ENCODE results near the gene EVPL. TPM values are rescaled to one million over a fixed set of nuclear protein-coding genes. Genes with fewer than 3 reads are reported as not detected.

The EVPL gene
- total and polyA plus RNA-seq, 2 experiments from 2014 or later, result 2.0 to 2.7 TPM

GRCh38 chr17:76050538-76051467 is 23.7 kb upstream of the EVPL start:
- no peak for TF ChIP-seq EZH2phosphoT487 (IDR thresholded peaks at IDR 0.05; ENCODE audit: low read depth, severe bottlenecking, unreplicated experiment)
- TF ChIP-seq CTCF (IDR thresholded peaks at IDR 0.05; ENCODE audit: poor library complexity), result no peak
- no peak for TF ChIP-seq EZH2 (IDR thresholded peaks at IDR 0.05; ENCODE audit: borderline replicate concordance)
- H3K9me2 ChIP-seq (replicated peaks; ENCODE audit: insufficient read depth), result no peaks in the 10 kb centered on the region
- H3K36me3 ChIP-seq (replicated peaks; ENCODE audit: insufficient read depth, low read depth), result no peaks in the 10 kb centered on the region
- no peak for DNase-seq (ENCODE audit: low spot score)
- H2AFZ ChIP-seq, result no peak overlapping the region
- H3K79me2 ChIP-seq, result peaks cover 13% of the 10 kb centered on the region
- H3K4me3 ChIP-seq, result no peak overlapping the region
- no peaks in the 10 kb centered on the region for H3K4me1 ChIP-seq (ENCODE audit: insufficient read depth)
- peak overlapping the region; percentile 26 for H3K27ac ChIP-seq
- no peaks in the 10 kb centered on the region for H3K9me3 ChIP-seq (ENCODE audit: low read depth)
- no peak overlapping the region for H3K4me2 ChIP-seq
- 92% methylated on average over 11 of the region's 11 CpGs for WGBS (ENCODE audit: low lambda C conversion rate, missing lambda C conversion rate)
- H3K27me3 ChIP-seq, result no peaks in the 10 kb centered on the region
- no peaks in the 10 kb centered on the region for H4K20me1 ChIP-seq (ENCODE audit: insufficient read depth, poor library complexity, severe bottlenecking)

- peaks cover 10% of the 10 kb centered on the region for H3K79me2 ChIP-seq
- no peaks in the 10 kb centered on the region for H3K36me3 ChIP-seq (replicated peaks; ENCODE audit: insufficient read depth, low read depth)
- no peak overlapping the region for H3K27ac ChIP-seq
- H2AFZ ChIP-seq, result no peak overlapping the region
- no peaks in the 10 kb centered on the region for H3K9me3 ChIP-seq (ENCODE audit: low read depth)
- H3K4me3 ChIP-seq, result no peak overlapping the region
- H3K27me3 ChIP-seq, result no peaks in the 10 kb centered on the region
- 97% methylated on average over 15 of the region's 15 CpGs for WGBS (ENCODE audit: low lambda C conversion rate, missing lambda C conversion rate)
- H4K20me1 ChIP-seq (ENCODE audit: insufficient read depth, poor library complexity, severe bottlenecking), result no peaks in the 10 kb centered on the region
- TF ChIP-seq CTCF (IDR thresholded peaks at IDR 0.05; ENCODE audit: poor library complexity) (no peak), EZH2 (IDR thresholded peaks at IDR 0.05; ENCODE audit: borderline replicate concordance) (no peak), EZH2phosphoT487 (IDR thresholded peaks at IDR 0.05; ENCODE audit: low read depth, severe bottlenecking, unreplicated experiment) (no peak)
- H3K9me2 ChIP-seq (replicated peaks; ENCODE audit: insufficient read depth), result no peaks in the 10 kb centered on the region
- no peaks in the 10 kb centered on the region for H3K4me1 ChIP-seq (ENCODE audit: insufficient read depth)
- DNase-seq (ENCODE audit: low spot score), result no peak
- H3K4me2 ChIP-seq, result no peak overlapping the region
Measured at GRCh38 chr17:76049836-76050537, 22.9 kb upstream of the EVPL start.

GRCh38 chr17:76049239-76049638 is 22.1 kb upstream of the EVPL start:
- H3K27ac ChIP-seq, result no peak overlapping the region
- no peak for TF ChIP-seq EZH2phosphoT487 (IDR thresholded peaks at IDR 0.05; ENCODE audit: low read depth, severe bottlenecking, unreplicated experiment)
- no peak for TF ChIP-seq CTCF (IDR thresholded peaks at IDR 0.05; ENCODE audit: poor library complexity)
- no peak for TF ChIP-seq EZH2 (IDR thresholded peaks at IDR 0.05; ENCODE audit: borderline replicate concordance)

More at GRCh38 chr17:76049239-76049638, 22.1 kb upstream of the EVPL start:
- WGBS (ENCODE audit: low lambda C conversion rate, missing lambda C conversion rate), result 97% methylated on average over 3 of the region's 3 CpGs
- Histone ChIP-seq H3K9me3 (ENCODE audit: low read depth) (no peaks in the 10 kb centered on the region), H3K4me1 (ENCODE audit: insufficient read depth) (no peaks in the 10 kb centered on the region), H3K79me2 (peaks cover 10% of the 10 kb centered on the region), H3K9me2 (replicated peaks; ENCODE audit: insufficient read depth) (no peaks in the 10 kb centered on the region), H3K4me2 (no peak overlapping the region), H2AFZ (no peak overlapping the region), H4K20me1 (ENCODE audit: insufficient read depth, poor library complexity, severe bottlenecking) (no peaks in the 10 kb centered on the region), H3K27me3 (no peaks in the 10 kb centered on the region), H3K4me3 (no peak overlapping the region), H3K36me3 (replicated peaks; ENCODE audit: insufficient read depth, low read depth) (no peaks in the 10 kb centered on the region)
- DNase-seq (ENCODE audit: low spot score), result no peak
